ENCODE data around the gene ANKRD55.
"Not testable (repeated sequence)": the region's sequence is repeated elsewhere in the genome, so short reads cannot be mapped to it uniquely, and the experiment has no call there.

ANKRD55 gene

GRCh38 chr5:56152437-56152836 lies 80.7 kb downstream of the ANKRD55 start:
- no peak overlapping the region for H3K4me3 ChIP-seq (replicated peaks; ENCODE audit: low read depth, low read length)
- no peak for DNase-seq (ENCODE audit: low read depth)
- no peak for TF ChIP-seq CTCF (IDR thresholded peaks at IDR 0.05; ENCODE audit: low read length, missing control alignments)

GRCh38 chr5:56150756-56151155 lies 82.4 kb downstream of the ANKRD55 start:
- not testable (repeated sequence) for H3K4me3 ChIP-seq (replicated peaks; ENCODE audit: low read depth, low read length); DNase-seq (ENCODE audit: low read depth)

GRCh38 chr5:56148453-56148971 lies 84.6 kb downstream of the ANKRD55 start:
- H3K4me3 ChIP-seq (replicated peaks; ENCODE audit: low read depth, low read length), result no peak overlapping the region
- DNase-seq (ENCODE audit: low read depth), result no peak
- no peak for TF ChIP-seq CTCF (IDR thresholded peaks at IDR 0.05; ENCODE audit: low read length, missing control alignments)

- no peak for TF ChIP-seq CTCF (IDR thresholded peaks at IDR 0.05; ENCODE audit: low read length, missing control alignments)
- H3K4me3 ChIP-seq (replicated peaks; ENCODE audit: low read depth, low read length), result no peak overlapping the region
- no peak for DNase-seq (ENCODE audit: low read depth)
These were observed 85.4 kb downstream of the ANKRD55 start for GRCh38 chr5:56147659-56148230.

- H3K4me3 ChIP-seq (replicated peaks; ENCODE audit: low read depth, low read length), result no peak overlapping the region
- no peak for DNase-seq (ENCODE audit: low read depth)
- no peak for TF ChIP-seq CTCF (IDR thresholded peaks at IDR 0.05; ENCODE audit: low read length, missing control alignments)
These were observed 86.0 kb downstream of the ANKRD55 start for GRCh38 chr5:56147106-56147505.

- DNase-seq (ENCODE audit: low read depth), result no peak
- H3K4me3 ChIP-seq (replicated peaks; ENCODE audit: low read depth, low read length), result no peak overlapping the region
- no peak for TF ChIP-seq CTCF (IDR thresholded peaks at IDR 0.05; ENCODE audit: low read length, missing control alignments)
These were observed 86.5 kb downstream of the ANKRD55 start for GRCh38 chr5:56146674-56147073.

- no peak overlapping the region for H3K4me3 ChIP-seq (replicated peaks; ENCODE audit: low read depth, low read length)
- TF ChIP-seq CTCF (IDR thresholded peaks at IDR 0.05; ENCODE audit: low read length, missing control alignments), result no peak
- DNase-seq (ENCODE audit: low read depth), result no peak
These were observed 87.6 kb downstream of the ANKRD55 start for GRCh38 chr5:56145511-56145910.

Measured in fibroblast of pulmonary artery (primary cell).